ENCODE measurements around the gene TYSND1. TPM values are rescaled to one million over a fixed set of nuclear protein-coding genes. Genes with fewer than 3 reads are reported as not detected.
"Not testable (repeated sequence)": the region's sequence is repeated elsewhere in the genome, so short reads cannot be mapped to it uniquely, and the experiment has no call there.

Gene TYSND1
- total RNA-seq, 1 experiment from 2014 or later: 14.1 TPM

- DNase-seq (ENCODE audit: low read depth): peak; percentile 64
Observed at GRCh38 chr10:70132098-70133029, 14.1 kb downstream of the TYSND1 start, which contains the start of gene AIFM2. Gene AIFM2, minus strand, starts transcription at chr10:70132825. Its CDS starts 8,741 bp downstream, at chr10:70124084.

DNA sequence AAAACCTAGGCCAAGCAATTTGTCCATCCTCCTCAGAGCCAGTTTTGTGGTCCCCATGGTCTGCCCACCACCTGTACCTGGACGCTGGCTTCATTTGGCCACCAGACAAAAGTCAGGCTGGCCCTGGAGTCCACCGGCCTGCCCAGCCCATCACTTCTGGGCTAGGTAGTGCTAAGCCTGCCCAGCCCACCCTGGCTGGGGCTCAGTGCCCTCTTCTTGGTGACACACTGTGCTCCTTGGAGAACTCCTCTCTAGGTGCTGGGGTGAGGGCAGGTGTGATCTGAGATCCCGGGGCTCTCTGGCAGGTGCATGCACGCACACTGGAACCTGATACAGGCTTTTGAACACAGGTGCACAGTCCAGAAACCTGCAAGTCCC lies 15.0 kb downstream of the TYSND1 start:
- no peak for DNase-seq (ENCODE audit: low read depth)

- DNase-seq (ENCODE audit: low read depth): peak; percentile 35
Observed at GRCh38 chr10:70130878-70131559, 15.5 kb downstream of the TYSND1 start.

GRCh38 chr10:70126700-70127395 lies 19.7 kb downstream of the TYSND1 start:
- DNase-seq (ENCODE audit: low read depth): no peak

- no peak for DNase-seq (ENCODE audit: low read depth)
Observed at GRCh38 chr10:70125918-70126552, 20.5 kb downstream of the TYSND1 start.

GRCh38 chr10:70124918-70125317 lies 21.6 kb downstream of the TYSND1 start:
- no peak for DNase-seq (ENCODE audit: low read depth)

DNA sequence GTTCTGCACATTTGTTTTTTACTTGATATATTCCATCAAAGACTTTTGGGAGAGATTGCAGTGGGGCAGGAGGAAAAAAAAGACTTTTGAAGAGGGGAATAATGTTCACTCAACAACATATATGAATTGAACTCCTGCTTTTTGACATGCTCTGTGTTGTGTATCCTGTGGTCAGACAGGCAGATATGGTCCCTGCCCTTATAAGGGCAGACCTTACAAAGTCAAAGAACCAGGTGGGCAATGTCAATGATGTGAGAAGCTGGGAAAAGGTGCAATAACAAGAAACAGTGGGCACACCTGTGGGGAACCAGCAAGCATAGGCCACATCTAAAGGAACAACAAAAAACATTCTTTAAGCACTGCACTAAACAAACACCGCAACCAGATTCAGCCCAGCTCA lies 22.1 kb downstream of the TYSND1 start:
- no peak for DNase-seq (ENCODE audit: low read depth)

GRCh38 chr10:70123817-70124216 lies 22.7 kb downstream of the TYSND1 start:
- no peak for DNase-seq (ENCODE audit: low read depth)

DNA sequence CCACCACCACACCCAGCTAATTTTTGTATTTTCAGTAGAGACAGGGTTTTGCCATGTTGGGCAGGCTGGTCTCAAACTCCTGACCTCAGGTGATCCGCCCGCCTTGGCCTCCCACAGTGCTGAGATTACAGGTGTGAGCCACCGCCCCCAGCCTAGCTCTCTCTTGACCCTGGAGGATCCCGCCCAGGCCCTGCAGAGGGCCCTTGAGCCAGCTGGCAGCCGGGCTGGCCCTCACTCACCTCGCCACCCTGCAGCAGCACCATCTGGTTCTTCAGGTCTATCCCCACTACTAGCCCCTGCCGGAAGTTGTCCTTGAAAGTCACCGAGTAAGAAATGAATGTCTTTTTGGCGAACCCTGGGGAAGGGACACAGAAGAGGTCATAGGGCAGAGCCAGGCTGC lies 23.3 kb downstream of the TYSND1 start:
- not testable (repeated sequence) for DNase-seq (ENCODE audit: low read depth)

DNA sequence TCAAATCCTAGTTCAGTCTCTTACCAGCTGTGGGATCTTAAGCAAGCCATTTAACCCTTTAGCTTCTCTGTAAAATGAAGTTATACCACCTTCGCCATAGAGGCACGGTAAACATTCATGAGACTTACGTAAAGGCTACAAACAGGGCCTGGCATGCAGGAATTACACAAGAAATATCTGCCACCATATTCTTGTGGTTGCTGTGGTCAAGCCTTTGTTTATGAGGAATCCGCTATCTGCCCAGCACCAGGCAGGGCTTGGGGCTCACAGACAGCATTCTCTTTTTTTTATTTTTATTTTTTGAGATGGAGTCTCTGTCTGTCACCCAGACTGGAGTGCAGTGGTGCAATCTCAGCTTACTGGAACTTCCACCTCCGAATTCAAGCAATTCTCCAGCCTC lies 23.8 kb downstream of the TYSND1 start:
- peak; percentile 25 for DNase-seq (ENCODE audit: low read depth)

DNA sequence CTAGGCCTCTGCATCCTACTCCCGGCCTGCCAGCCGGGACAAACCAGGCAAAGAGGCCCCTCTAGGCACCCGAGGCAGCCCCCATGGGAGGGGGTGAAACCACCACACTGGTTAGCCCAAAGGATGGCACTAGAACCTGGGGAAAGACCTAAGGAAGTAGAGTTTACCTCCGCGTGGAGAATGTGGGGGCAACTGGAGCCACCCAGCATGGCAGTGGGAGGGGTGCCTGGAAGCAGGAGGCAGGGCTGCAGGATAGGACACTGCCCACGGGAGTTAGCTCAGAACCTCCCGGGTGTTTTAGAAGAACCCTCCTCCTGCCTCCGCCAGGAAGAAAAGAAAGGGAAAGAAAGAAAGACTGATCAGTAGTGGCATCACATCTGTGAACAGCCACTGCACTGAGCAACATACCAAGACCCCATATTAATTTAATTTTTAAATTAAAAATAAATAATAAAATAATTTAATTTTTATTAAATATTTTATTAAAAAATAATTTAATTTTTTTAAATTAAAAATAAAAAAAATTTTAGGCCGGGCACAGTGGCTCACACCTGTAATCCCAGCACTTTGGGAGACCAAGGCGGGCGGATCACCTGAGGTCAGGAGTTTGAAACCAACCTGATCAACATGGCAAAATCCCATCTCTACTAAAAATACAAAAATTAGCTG lies 25.1 kb downstream of the TYSND1 start:
- DNase-seq (ENCODE audit: low read depth): no peak

DNA sequence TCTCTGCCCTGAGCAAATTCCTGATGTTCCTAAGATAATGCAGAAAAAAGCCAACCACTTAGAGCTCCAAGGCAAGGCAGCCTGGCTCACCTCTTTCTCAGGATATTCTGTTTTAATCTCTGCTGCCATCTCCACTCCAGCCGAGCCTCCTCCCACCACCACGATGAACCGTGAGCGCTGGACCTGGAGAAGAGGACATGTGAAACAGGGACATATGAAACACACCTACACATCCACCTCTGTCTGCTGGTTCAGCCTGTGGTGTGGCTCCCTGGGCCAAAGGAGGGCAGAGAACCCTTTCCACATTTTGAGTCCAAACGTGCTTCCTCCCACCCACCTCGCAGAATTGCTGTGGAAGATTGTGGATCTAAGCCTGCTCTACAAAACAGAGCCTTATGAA lies 26.1 kb downstream of the TYSND1 start:
- no peak for DNase-seq (ENCODE audit: low read depth)

DNA sequence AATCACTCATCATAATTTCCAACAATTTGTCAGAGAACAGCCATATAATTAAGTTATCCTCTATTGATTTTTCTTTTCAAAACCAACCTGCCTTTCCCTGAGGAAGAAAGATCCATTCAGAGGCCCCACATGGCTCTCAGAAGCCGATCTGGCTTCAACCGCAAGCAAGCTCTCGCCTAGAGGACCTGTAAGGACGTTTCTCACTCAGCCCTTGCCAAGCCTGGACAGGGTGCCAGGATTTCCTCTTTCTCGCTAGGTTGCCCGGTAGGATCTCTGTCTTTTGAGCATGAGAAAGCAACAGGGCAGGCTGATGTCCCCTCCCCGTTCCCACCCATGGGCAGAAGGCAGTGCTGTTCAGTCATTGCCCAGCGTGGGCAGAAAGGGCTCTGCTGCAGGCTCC lies 26.9 kb downstream of the TYSND1 start:
- no peak for DNase-seq (ENCODE audit: low read depth)

GRCh38 chr10:70119197-70119596 lies 27.3 kb downstream of the TYSND1 start:
- no peak for DNase-seq (ENCODE audit: low read depth)

GRCh38 chr10:70118196-70118595 lies 28.3 kb downstream of the TYSND1 start:
- DNase-seq (ENCODE audit: low read depth): no peak

GRCh38 chr10:70117646-70118045 lies 28.9 kb downstream of the TYSND1 start:
- no peak for DNase-seq (ENCODE audit: low read depth)

DNA sequence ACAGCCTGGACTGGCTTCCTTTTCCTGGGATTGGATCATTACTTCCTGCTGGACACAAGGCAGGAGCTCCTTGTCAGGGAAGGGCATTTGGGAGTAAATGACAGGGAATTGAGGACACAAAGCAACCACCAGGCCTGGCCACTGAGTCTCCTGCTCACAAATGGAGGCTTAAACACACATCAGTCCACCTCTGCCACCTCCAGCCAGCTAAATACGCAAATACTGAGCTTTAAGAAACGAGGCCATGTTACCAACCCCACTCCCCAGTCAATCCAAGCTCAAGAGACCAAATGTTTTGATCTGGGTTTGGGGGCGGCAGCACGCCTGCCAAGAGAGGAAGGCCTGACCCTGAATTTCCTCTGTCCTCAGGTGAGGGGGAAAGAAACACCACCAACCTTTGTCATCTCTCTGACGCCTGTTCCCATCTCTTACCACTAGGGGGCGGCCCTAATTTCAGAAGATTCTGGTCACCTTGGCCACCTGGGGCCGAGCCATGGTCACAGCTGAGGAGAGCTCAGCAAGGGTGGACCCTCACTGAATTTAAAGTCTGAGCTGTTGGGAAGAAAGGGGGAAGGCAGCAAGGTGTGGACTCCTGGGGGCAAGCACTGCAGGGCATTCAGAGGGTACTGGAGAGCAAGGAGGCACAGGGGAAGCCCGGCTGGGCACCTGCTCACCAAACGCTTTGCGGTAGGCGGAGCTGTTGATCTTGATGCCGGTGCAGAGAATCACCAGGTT lies 30.4 kb downstream of the TYSND1 start:
- no peak for DNase-seq (ENCODE audit: low read depth)

DNA sequence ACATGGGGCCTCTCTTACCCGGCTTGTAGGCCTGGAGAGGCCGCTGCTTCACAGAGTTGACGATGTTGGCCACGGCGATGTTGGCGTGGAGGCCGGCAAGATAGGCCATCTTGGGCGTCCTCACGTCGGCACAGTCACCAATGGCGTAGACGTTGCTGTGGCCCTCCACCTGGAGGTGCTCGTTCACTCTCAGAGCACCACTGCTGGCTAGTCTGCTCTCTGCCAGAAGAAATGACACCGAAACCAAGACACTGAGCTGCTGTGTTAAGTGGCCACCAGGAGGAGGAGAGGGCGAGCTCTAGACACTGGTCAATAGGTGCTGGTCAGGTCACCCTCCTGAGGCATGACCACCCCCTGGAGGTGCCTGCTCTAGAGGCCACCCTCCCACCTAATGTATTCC lies 31.6 kb downstream of the TYSND1 start:
- DNase-seq (ENCODE audit: low read depth): no peak

- no peak for DNase-seq (ENCODE audit: low read depth)
Observed at GRCh38 chr10:70112071-70112470, 34.4 kb downstream of the TYSND1 start.

DNA sequence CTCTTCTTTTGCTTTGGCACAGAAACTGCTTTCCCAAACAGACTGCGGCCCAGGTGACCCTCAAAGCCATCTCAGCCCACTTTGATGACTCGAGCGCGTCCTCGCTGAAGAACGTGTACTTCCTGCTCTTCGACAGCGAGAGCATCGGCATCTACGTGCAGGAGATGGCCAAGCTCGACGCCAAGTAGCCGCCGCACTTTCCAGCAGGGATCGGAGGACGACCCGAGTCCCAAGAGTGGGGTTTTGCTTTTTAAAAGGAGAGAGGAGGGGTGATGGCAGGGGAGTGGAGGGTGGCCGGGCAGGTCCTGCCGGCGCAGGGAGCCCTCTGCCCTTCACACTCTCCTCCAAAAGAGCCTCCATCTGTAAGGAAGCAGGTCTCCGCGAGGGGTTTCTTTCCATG lies 35.0 kb downstream of the TYSND1 start:
- no peak for DNase-seq (ENCODE audit: low read depth)
